ENCODE results near the gene MAPK11. TPM values are rescaled to one million over a fixed set of nuclear protein-coding genes. Genes with fewer than 3 reads are reported as not detected.

Gene MAPK11
- total and polyA plus RNA-seq, 2 experiments from 2014 or later: 0.12 to 0.63 TPM

- peaks cover 18% of the 10 kb centered on the region for H3K4me1 ChIP-seq (ENCODE audit: low read depth)
- no peak overlapping the region for H3K27ac ChIP-seq
- no peaks in the 10 kb centered on the region for H3K27me3 ChIP-seq
- no peak overlapping the region for H3K4me3 ChIP-seq
- no peak for TF ChIP-seq CTCF (IDR thresholded peaks at IDR 0.05; ENCODE audit: low read depth, low read length)
- DNase-seq (ENCODE audit: low read depth in 1 of 2, low spot score in 1 of 2): peak in 1 of 2 donors; percentile 81
- no peaks in the 10 kb centered on the region for H3K9me3 ChIP-seq (ENCODE audit: low read depth)
- H3K36me3 ChIP-seq: peaks cover 6% of the 10 kb centered on the region
Measured at GRCh38 chr22:50247748-50248147, 22.4 kb downstream of the MAPK11 start.

- Histone ChIP-seq H3K36me3 (peaks cover 6% of the 10 kb centered on the region), H3K27ac (no peak overlapping the region), H3K4me1 (ENCODE audit: low read depth) (peaks cover 26% of the 10 kb centered on the region), H3K27me3 (no peaks in the 10 kb centered on the region), H3K4me3 (no peak overlapping the region), H3K9me3 (ENCODE audit: low read depth) (no peaks in the 10 kb centered on the region)
- no peak for TF ChIP-seq CTCF (IDR thresholded peaks at IDR 0.05; ENCODE audit: low read depth, low read length)
- DNase-seq (ENCODE audit: low read depth in 1 of 2, low spot score in 1 of 2): no peak
Measured at GRCh38 chr22:50246242-50247175, 23.7 kb downstream of the MAPK11 start.

- peak overlapping the region; percentile 88 for H3K27ac ChIP-seq
- H3K4me1 ChIP-seq (ENCODE audit: low read depth): peaks cover 27% of the 10 kb centered on the region
- H3K36me3 ChIP-seq: peaks cover 6% of the 10 kb centered on the region
- no peaks in the 10 kb centered on the region for H3K27me3 ChIP-seq
- H3K9me3 ChIP-seq (ENCODE audit: low read depth): no peaks in the 10 kb centered on the region
- no peak for TF ChIP-seq CTCF (IDR thresholded peaks at IDR 0.05; ENCODE audit: low read depth, low read length)
- DNase-seq (ENCODE audit: low read depth in 1 of 2, low spot score in 1 of 2): no peak
- H3K4me3 ChIP-seq: peak overlapping the region; percentile 81
Measured at GRCh38 chr22:50245214-50246072, 24.7 kb downstream of the MAPK11 start.

GRCh38 chr22:50244420-50245213 lies 25.6 kb downstream of the MAPK11 start, which contains the start of gene TUBGCP6:
Gene TUBGCP6, minus strand, starts transcription at chr22:50245023. Its CDS starts 564 bp downstream, at chr22:50244459.
- peaks cover 22% of the 10 kb centered on the region for H3K4me1 ChIP-seq (ENCODE audit: low read depth)
- H3K27me3 ChIP-seq: no peaks in the 10 kb centered on the region
- H3K9me3 ChIP-seq (ENCODE audit: low read depth): no peaks in the 10 kb centered on the region

More at GRCh38 chr22:50244420-50245213, 25.6 kb downstream of the MAPK11 start, which contains the start of gene TUBGCP6:
- Histone ChIP-seq H3K4me3 (peak within 1 kb of the TSS; percentile 81), H3K27ac (peak within 1 kb of the TSS; percentile 88), H3K36me3 (peaks cover 6% of the 10 kb centered on the region)
- peak; percentile 6 for TF ChIP-seq CTCF (IDR thresholded peaks at IDR 0.05; ENCODE audit: low read depth, low read length)
- peak; percentile 95 to 97 for DNase-seq (ENCODE audit: low read depth in 1 of 2, low spot score in 1 of 2)

Measured in cardiac muscle cell (in vitro differentiated cells and primary cell).